ENCODE data around the gene ERCC4.
"Not testable (repeated sequence)": the region's sequence is repeated elsewhere in the genome, so short reads cannot be mapped to it uniquely, and the experiment has no call there.

The ERCC4 gene

DNA sequence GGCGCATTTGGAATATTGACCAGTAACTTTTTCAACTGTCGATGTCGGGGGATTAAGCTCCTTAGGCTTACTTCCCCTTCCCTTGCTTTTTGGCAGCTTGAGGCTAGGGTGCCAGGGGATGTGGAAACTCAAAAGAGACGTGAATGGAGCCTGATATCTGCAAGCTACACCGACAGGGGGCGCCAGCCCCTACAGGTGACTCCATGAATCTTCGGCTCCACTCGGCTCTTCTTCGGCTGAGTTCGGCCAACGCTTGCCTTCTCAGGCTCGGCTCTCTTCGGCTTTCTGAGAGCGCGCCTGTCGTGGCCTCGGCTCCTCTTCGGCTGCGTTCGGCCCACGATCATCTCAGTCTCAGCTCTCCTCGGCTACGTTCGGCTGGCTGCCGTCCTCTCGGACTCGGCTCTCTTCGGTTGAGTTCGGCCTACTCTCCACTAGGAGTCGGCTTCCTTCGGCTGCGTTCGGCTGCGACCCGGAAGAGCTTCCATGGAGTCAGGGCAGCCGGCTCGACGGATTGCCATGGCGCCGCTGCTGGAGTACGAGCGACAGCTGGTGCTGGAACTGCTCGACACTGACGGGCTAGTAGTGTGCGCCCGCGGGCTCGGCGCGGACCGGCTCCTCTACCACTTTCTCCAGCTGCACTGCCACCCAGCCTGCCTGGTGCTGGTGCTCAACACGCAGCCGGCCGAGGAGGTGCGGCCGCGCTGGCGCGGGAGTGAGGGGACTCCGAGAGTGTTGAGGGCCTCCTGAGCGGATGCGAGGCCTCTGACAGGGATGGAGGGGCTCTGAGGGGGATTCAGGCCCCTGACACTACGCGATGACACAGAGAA is at the start of gene ERCC4:
Gene ERCC4 (plus strand): TSS at position 472 of the 827 bp plus-strand sequence. CDS start 12 bp downstream, at position 484.
- peak; percentile 86 to 100 (median 98) for DNase-seq

DNA sequence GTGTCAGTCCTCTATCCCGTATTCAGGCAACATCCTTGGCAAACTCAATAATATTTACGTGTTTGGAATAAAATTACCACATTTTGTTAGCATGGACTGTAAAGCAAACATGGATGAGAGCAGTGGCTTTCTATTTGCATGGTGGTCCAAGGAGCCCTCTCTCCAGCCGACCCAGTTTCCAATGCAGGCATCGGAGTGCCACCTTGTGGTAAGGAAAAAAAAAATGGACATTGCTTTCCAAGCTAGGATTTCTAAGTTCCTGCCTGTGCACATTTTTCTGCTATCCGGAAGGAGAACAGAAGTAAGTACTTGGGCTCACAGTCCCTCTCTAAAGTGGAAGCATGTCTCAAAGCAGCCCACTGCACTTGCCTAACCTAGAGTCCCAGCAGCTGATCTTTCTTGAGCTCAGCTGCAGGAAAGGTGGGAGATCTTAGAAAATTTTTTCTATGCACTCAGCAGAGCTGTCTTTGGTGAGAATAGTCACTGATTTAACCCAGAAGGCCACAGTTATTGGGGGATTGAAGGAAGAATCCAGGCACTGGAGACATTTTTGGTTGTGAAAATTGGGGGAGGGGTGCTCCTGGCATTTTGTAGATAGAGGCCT is 46.0 kb upstream of the ERCC4 start:
- DNase-seq = peak in 14 of 58 donors; percentile 0 to 38 (median 2)

DNA sequence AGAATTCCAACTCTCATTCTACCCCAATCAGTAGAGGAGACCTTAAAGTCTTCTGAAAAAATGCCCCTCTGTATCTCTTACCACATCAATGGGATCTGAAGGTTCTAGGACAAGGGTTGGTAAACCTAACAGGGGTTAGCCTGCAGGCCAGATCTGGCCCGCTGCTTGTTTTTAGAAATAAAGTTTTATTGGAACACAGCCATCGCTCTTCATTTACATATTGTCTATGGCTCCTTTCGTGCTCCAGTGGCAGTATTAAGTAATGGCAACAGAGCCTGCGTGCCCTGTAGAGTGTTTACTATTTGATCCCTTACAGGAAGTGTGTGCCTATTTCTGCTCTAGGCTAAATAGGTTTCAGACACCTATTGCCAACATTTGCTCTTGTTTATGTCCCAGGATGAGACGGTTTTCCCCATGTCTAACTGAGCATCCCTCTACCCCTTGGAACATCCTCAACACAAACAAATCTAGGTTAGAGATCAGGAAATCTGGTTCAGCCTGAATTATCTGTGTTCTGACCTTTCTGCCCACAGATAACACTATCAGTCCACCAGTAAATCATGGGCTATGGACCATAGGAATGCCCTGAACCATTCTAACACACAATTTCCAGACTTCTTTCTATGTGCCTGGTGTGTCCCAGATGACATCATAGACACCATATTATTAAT is 44.2 kb upstream of the ERCC4 start:
- no peak for DNase-seq

DNA sequence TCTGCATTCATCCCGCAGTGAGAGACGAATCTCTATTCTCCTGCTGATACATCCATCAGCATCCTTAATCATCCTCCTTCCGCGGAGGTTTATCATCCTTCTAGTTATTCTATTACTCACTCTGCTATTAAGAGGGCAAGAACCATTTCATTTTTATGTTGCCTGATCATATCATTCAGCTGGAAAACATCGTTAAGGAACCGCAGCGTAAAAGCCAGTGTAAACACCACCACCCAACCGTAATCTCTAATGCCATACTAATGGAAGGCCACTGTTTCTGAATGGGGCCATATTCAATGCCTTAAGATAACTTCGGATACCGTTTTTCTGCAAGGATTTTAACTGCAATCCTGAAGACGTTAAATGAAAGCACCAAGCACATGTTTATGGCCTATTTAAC is 36.7 kb upstream of the ERCC4 start:
- no peak for DNase-seq

DNA sequence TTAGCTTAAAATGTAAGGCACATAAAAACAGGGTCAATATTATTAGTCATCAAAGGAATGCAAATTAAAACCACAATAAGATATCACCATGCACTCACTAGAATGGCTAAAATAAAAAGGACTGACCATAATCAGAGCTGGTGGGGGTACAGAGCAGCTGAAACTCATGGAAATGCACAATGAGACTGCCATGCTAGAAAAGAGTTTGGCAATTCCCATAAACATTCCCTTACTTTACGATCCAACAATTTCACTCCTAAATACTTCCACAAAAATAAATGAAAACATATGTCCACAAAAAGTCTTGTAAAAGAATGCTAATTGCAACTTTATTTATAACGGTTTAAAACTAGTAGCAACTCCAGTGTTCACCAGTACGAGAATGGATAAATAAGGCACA is 36.1 kb upstream of the ERCC4 start:
- DNase-seq = no peak

DNA sequence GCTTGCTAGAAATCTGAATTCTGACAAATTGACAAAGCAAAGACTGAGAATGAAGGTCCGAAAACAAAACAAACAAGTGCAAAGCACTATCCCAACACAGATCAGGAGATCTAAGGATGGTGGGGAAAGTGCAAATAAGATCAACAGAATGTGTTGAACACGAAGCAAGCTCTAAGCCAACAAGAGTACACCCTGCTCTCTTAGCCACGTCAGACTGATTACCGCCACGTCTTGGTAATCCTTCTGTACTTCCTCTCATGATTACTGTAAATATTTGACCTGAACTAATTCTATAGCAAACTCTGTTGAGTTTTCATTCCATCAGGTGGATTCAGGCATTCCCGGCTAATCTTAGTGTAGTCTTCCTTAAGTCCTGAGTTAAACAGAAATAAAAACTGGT is 34.3 kb upstream of the ERCC4 start:
- DNase-seq = no peak

DNA sequence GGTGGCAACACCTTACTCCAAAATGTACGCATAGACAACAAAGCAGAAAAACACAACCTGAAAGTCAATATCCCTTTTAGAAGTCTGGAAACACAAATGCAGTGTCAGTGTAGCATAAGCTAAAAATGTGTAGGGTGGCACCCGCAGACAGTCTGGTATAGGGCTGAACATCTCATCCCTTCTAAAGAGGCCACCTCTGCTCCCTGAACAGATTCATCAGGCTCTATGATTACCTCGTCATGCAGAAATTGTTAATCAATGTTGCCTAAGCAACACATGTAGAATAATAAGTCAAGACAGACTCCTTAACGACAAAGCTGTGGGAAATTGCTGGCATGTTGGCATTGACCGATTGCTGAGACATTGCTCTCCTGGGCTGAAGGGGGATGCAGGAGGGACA is 33.3 kb upstream of the ERCC4 start:
- DNase-seq = no peak

DNA sequence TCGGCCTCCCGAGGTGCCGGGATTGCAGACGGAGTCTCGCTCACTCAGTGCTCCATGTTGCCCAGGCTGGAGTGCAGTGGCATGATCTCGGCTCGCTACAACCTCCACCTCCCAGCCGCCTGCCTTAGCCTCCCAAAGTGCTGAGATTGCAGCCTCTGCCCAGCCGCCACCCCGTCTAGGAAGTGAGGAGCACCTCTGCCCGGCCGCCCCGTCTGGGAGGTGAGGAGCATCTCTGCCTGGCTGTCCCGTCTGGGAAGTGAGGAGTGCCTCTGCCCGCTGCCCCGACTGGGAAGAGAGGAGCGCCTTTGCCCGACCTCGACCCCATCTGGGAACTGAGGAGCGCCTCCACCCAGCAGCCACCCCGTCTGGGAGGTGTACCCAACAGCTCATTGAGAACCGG is 30.6 kb upstream of the ERCC4 start:
- DNase-seq = not testable (repeated sequence)

DNA sequence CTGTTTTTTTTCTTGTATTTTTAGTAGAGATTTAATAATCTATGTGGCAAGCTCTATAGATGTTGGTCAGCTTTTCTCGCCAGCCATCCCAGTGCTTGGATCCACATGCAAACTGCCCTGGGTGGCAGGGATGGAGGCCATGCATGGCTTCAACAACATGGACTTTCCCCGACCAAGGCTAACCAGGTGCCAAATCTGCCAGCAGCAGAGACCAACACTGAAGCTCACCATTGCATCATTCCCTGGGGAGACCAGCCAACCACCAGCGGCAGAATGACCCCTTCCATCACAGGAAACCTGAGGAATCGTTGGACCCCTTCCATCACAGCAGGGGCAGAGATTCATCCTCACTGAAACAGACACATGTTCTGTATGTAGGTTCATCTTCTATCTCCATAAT is 27.7 kb upstream of the ERCC4 start:
- DNase-seq = no peak

DNA sequence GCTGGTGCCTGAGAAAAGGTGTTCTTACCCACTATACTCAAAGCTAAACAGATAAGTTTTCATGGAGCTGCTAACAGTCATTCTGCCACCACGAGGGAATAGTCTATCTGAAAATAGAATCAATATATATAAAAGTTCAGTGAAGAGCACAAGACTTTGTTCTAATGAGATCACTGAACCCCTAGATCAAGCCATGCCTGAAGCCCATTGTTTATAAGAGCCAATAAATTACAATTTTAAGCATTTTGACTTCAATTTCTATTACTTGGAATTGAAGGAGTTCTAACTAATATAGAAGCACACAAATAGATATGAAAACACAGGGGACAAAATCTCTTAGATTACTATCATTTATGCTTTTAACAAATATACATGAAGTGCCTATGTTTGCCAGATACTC is 24.4 kb upstream of the ERCC4 start:
- DNase-seq = no peak

DNA sequence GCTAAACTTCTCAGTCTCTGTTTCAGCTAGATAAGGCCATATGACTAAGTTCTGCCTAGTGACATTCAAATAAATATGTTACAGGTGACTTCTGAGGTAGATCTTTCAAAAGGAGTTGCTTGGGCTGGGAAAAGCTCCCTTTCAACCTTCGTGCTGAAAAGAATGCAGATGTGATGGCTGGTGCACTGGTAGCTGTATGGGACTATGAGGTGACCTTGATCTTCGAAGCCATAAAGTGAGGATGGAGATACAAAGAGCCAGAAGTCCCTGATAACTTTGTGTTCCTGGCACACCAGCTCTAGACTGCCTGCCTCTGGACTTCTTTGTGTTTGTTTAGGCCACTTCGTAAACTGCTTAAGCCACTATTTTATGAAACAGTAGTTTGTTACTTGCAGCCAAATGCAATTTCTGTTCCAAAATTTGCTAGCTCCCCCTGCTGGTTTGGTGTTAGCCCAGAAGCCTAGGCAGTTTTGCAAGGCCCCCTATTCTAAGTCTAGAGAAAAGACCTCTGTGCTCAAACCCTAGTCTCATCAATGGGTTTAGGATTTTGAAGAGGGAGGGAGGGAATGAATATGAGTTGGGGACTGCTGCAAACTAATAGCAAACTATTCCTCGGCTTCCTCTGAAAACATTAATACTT is 23.3 kb upstream of the ERCC4 start:
- DNase-seq = no peak

DNA sequence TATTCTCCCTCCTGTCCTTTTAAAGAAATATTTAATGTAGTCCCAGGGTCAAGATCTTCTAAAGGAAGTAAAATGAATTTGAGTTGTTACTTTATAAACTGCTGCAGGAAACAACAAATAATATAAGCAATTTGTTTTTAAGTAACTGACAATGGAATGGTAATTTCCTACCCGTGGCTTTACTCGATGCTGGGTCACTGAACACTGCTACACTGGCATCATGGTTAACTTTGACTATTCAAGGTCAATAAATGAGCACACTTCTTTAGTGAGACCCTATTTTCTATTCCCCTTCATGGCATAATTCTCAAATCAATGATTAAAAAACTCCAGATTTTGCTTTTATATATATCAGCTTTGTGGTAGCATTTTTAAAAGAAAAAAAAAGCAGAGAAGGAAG is 22.1 kb upstream of the ERCC4 start:
- DNase-seq = no peak

DNA sequence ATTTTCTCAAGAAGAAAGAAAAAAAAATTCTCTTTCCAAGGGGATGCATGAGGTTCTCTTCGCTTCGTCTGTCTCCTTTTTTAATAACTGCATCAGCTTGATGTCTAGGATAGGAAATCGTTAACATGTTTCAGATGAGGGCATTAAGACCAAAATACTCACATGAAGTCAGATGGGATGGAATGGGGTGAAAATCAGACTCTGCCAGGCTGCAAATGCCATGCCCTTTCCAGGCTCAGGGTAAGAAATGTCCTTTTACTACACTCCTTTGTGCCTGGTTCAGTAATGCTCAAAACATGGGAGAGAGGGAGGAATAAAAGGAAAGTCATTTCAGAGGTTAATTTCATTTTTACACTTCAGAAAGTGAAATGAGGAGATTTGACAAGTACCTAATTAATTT is 21.7 kb upstream of the ERCC4 start:
- DNase-seq = no peak

DNA sequence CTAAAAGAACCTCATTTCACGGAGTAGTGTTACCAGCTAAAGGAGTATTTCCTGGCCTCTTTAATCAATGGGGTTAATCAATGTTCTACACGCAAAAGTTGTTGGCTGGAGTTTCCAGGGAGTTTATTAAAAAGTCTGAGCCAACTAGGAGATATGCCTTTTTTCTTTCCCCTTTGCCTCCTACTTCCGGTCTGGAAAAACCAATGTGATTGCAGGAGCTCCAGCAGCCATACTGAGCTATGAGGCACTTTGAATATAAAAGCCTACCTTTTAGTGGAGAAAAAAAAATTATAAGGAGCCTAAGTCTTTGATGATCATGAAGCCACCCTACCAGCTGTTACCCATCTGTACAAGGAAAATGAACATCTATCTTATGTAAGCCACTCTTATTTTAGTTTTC is 17.9 kb upstream of the ERCC4 start:
- no peak for DNase-seq

DNA sequence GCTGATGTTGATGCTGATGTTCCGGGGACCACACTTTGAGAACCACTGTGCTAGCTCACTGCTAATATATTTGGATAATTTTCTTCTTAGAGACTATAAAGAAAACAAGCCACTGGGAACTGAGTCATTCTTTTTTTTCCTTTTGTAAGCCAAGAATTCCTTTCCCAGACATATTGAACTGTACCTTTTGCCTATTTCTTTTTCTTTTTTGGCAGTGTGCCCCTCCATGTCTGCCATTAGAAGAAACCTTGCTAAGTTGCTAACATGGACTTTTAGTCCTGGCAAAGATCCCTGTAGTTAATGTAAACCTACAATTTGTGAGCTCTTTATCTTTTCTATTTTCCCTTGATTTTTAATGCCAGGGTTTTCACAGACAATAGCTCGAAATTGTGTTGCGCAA is 17.3 kb upstream of the ERCC4 start:
- no peak for DNase-seq

DNA sequence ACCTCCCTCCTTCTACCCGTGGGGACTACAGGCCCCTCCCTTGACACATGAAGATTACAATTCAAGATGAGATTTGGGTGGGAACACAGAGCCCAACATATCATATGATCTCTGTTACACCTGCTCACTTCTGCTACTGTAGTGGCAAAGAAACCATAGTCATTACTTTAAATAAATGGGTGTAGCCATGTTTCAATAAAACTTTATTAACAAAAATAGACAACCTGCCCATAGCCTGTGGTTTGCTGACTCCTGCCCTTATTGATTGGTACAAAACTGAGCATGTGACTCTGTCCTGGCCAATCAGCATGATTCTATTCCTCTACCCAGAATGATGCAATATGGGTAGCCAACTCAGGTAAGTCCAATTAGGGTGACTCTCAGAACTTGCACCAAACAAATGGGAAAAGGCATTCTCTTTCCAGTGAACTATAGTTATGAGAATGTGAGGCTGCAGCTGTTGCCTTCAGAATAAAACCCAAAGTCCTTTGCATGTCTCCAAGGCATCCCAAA is 15.7 kb upstream of the ERCC4 start:
- DNase-seq = no peak

DNA sequence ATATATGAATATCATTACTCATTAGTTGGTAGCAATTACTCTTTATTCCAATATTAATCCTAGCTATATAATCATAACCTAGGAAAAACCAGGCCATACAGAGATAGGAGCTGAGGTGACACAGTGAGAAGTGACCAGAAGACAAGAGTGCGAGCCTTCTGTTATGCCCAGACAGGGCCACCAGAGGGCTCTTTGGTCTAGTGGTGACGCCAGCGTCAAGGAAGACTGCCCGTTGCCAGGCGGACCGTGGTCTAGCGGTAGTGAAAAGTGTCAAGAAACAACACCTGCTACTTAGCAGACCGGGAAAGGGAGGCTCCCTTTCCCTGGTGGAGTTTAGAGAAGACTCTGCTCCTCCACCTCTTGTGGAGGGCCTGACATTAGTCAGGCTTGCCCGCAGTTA is 15.1 kb upstream of the ERCC4 start:
- DNase-seq = peak in 4 of 58 donors; percentile 2 to 26 (median 14)

DNA sequence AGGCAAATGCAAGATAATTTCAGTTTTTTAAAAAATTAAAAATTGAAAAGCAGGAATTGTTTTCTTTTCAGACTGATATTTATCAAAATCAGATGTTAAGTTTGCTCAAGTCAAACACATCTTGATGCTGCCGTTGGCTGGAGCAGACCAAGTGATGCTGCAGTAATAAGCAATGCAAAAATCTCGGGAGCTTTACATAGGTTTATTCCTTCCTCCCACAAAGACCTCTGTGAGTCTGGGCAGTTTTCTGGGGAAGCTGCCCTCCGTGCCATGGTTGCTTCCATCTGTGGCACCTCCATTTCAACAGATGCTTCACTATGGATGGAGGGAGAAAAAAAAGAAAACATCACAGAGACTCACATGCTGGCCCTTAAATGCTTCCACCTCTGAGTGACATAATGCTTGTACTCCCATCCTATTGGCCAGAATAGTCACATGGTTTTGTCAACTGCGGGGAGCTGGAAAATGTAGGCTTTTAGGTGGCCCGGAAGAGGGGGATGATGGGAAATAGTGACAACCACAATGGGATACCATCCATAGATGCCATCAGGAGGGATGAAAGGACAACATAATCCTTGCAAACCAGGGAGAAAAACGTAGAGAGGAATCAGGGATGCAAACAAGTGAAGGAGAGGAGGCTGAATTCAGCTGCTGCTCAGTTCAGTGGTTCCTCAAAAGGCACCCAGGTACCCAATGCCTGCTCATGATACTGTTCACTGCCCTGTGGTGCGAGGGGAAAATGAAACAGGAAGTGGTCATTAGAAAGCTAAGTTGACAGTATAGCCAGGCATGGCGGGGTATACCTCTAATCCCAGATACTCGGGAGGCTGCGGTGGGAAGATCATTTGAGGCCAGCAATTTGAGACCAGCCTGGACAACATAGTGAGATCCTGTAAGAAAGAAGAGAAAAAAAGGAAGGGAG is 13.5 kb upstream of the ERCC4 start:
- DNase-seq = no peak

DNA sequence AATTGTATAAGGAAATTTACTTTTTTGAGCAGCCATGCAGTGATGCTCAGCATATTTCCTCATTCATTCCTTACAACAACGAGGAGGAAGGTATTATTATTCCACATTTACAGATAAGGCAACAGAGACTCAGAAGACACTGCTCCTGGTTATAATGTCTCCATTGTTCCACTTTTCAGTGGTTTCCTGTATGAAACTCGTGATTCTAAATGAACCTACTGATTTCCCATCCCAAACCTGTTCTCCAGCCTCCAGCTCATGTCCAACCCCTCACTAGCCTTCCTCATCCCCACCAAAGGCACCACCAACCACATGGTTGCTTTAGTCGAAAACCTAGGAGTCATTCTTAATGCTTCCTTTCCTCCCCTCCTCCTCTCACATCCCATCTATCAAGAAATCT is 12.5 kb upstream of the ERCC4 start:
- no peak for DNase-seq

DNA sequence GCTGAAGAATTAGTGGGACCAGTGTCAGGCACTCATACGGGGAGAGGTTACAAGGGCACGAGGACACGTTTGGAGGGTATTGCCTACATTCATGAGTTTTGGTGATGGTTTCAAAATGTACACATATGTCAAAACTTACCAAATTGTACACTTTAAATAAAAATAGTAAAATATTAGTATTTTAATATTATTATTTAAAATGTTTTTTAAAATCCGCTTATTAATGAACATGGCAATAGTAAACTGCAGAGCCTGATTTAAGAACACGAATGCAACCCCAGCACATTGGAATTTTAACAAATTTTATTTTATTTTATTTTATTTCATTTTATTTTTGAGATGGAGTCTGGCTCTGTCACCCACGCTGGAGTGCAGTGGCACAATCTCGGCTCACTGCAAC is 10.9 kb upstream of the ERCC4 start:
- DNase-seq = no peak

DNA sequence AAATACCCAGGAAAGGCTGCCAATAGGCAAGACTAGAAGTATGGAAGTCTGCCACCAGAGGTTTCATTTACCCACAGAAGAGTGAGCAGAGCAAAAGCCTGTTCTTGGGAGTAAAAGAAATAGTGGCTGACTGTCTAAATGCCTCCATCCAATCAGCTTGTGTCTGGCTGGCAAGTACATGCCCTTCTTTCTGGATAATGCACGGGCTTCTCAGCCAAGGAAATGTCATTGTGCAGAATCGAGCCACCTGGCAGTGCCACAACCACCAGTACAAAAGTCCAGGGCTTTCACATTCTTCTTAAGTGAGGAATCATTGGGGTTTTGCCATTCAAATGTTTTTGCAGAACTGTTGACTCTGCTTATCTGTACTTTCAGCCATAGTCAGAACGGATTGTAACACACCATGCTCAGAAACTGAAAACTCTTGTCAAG is 10.1 kb upstream of the ERCC4 start:
- peak in 41 of 58 donors; percentile 7 to 83 (median 24) for DNase-seq
